Kidney (tissue), 14 donors: ENCODE data around the gene KRTAP2-3. TPM values are rescaled to one million over a fixed set of nuclear protein-coding genes. Genes with fewer than 3 reads are reported as not detected.
"Not testable (repeated sequence)": the region's sequence is repeated elsewhere in the genome, so short reads cannot be mapped to it uniquely, and the experiment has no call there.

ENCODE experiments used
- DNase-seq, 5 donors: peaks; one replicate each; pipeline ENCODE4 v3.0.0-alpha.2; 2013 to 2020
- FAIRE-seq: peaks from 2 replicates; lab custom pipeline; 2012; peaks lifted over from hg19 to GRCh38; lab: Jason Lieb, UNC
- H3K27ac ChIP-seq, 2 donors: one replicate each; pipeline ENCODE4 v1.7.0; 2013; ENCODE audit warnings: low read depth in 2 of 2, low read length in 2 of 2, inconsistent platforms in 1 of 2
- H3K27me3 ChIP-seq: one replicate; pipeline ENCODE4 v1.7.1; 2013; ENCODE audit warnings: low read length, inconsistent platforms; ENCODE audit not compliant: control insufficient read depth, insufficient read depth
- H3K36me3 ChIP-seq, 3 donors: one replicate each; pipeline versions ENCODE4 v1.7.0 to v1.7.1; 2013; ENCODE audit warnings: low read length in 3 of 3, control low read depth in 1 of 3, inconsistent platforms in 1 of 3; ENCODE audit not compliant: insufficient read depth in 3 of 3, control insufficient read depth in 2 of 3
- H3K4me1 ChIP-seq, 3 donors: one replicate each; pipeline versions ENCODE4 v1.7.0 to v1.7.1; 2013; ENCODE audit warnings: low read length in 3 of 3, inconsistent platforms in 1 of 3, low read depth in 1 of 3; ENCODE audit not compliant: control insufficient read depth in 2 of 3, insufficient read depth in 2 of 3
- H3K4me3 ChIP-seq, 3 donors: one replicate each; pipeline versions ENCODE4 v1.7.0 to v1.8.1; 2013; ENCODE audit warnings: low read length in 3 of 3, control low read depth in 1 of 3, inconsistent platforms in 1 of 3
- H3K9ac ChIP-seq, 3 donors: one replicate each; pipeline versions ENCODE4 v1.7.0 to v1.7.1; 2013; ENCODE audit warnings: low read length in 3 of 3, control low read depth in 1 of 3, inconsistent platforms in 1 of 3
- H3K9me3 ChIP-seq, 3 donors: one replicate each; pipeline versions ENCODE4 v1.7.0 to v1.7.1; 2013; ENCODE audit warnings: low read length in 3 of 3, control low read depth in 1 of 3, inconsistent platforms in 1 of 3; ENCODE audit not compliant: control insufficient read depth in 2 of 3, insufficient read depth in 1 of 3
- intact Hi-C: fragments of 100-400 bp; cut with DNase I; formaldehyde crosslinking; loops from one replicate; pipeline ENCODE4 v1.11.1; 2022
- polyA plus RNA-seq: library from polyadenylated mRNA; stranded (reverse); fragments of 350-450 nt; fragmentation: Illumina TruSeq; extraction: RNeasy Lipid Tissue Mini Kit (QIAGEN cat#74804); gene quantifications from one replicate; pipeline ENCODE4 v1.2.3, GENCODE V29; 2014; ENCODE audit warnings: low read depth, low replicate concordance; ENCODE audit not compliant: insufficient read depth
- total RNA-seq: library from RNA; stranded (reverse); fragmentation: NEBNext Ultra II Directional; extraction: Animal tissue kit (Norgen Biotek cat#: 25700); gene quantifications from one replicate; pipeline ENCODE4 v1.2.1, GENCODE V29; 2021
- TF ChIP-seq, protein P1 (sequence below): IDR thresholded peaks from 3 replicates; pipeline ENCODE4 v1.5.1; 2012; ENCODE audit warnings: mild to moderate bottlenecking, moderate library complexity, borderline replicate concordance; ENCODE audit not compliant: insufficient read depth; ENCODE audit errors: extremely low read depth
- donor health status: control.
- donor health status: control.
- donor health status: control.
- donor health status: control.
- donor health status: control.
- donor health status: DM: yes; HTN: yes; CAD: no.
- donor health status: Normal renal cell carcinoma (clear cell type).

The KRTAP2-3 gene
- total and polyA plus RNA-seq, 2 donors from 2014 or later: 0.28 TPM; not detected in 1

- TF ChIP-seq, protein P1, sequence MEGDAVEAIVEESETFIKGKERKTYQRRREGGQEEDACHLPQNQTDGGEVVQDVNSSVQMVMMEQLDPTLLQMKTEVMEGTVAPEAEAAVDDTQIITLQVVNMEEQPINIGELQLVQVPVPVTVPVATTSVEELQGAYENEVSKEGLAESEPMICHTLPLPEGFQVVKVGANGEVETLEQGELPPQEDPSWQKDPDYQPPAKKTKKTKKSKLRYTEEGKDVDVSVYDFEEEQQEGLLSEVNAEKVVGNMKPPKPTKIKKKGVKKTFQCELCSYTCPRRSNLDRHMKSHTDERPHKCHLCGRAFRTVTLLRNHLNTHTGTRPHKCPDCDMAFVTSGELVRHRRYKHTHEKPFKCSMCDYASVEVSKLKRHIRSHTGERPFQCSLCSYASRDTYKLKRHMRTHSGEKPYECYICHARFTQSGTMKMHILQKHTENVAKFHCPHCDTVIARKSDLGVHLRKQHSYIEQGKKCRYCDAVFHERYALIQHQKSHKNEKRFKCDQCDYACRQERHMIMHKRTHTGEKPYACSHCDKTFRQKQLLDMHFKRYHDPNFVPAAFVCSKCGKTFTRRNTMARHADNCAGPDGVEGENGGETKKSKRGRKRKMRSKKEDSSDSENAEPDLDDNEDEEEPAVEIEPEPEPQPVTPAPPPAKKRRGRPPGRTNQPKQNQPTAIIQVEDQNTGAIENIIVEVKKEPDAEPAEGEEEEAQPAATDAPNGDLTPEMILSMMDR: no peak
- no peaks in the 10 kb centered on the region for H3K36me3 ChIP-seq
- no peak for DNase-seq
- H3K27ac ChIP-seq: no peak overlapping the region
- no peaks in the 10 kb centered on the region for H3K4me1 ChIP-seq
- H3K4me3 ChIP-seq: no peak overlapping the region
- H3K9ac ChIP-seq: no peak overlapping the region
- H3K9me3 ChIP-seq: peaks cover 0 to 3% (median 0%) of the 10 kb centered on the region in 3 donors
- no peak for FAIRE-seq
- intact Hi-C loops: no loop called here
- H3K27me3 ChIP-seq: no peaks in the 10 kb centered on the region
These were observed 22.0 kb downstream of the KRTAP2-3 start for GRCh38 chr17:41037853-41038350.

DNA sequence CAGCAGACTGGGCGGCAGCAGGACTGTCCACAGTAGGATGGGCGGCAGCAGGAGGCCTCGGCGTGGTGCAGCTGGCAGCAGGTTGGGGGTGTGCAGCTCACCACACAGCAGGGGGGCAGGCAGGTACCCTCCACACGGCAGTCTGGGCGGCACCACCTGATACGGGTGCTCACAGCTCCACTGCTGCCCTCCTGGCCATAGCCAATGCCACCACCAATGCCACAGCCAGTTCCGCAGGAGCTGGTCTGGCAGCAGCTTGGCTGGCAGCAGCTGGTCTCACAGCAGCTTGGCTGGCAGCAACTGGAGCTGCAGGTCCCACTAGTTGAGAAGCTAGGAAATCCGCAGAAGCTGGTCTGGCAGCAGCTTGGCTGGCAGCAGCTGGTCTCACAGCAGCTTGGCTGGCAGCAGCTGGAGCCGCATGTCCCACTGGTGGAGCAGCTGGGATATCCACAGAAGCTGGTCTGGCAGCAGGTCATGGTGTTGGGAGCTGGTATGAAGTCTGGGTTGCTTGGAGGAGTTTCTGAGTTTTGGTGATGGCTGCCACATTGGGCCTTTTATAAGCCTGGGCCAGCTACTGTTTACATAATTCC is 25.5 kb downstream of the KRTAP2-3 start, which contains the start of gene KRTAP1-3:
Gene KRTAP1-3, minus strand, starts transcription at position 529 of the 590 bp plus-strand sequence. Its CDS starts 53 bp downstream, at position 476.
- FAIRE-seq, H3K9ac ChIP-seq, H3K27me3 ChIP-seq, H3K9me3 ChIP-seq, DNase-seq, H3K36me3 ChIP-seq, H3K4me3 ChIP-seq, intact Hi-C loops, H3K4me1 ChIP-seq, H3K27ac ChIP-seq: not testable (repeated sequence)

DNA sequence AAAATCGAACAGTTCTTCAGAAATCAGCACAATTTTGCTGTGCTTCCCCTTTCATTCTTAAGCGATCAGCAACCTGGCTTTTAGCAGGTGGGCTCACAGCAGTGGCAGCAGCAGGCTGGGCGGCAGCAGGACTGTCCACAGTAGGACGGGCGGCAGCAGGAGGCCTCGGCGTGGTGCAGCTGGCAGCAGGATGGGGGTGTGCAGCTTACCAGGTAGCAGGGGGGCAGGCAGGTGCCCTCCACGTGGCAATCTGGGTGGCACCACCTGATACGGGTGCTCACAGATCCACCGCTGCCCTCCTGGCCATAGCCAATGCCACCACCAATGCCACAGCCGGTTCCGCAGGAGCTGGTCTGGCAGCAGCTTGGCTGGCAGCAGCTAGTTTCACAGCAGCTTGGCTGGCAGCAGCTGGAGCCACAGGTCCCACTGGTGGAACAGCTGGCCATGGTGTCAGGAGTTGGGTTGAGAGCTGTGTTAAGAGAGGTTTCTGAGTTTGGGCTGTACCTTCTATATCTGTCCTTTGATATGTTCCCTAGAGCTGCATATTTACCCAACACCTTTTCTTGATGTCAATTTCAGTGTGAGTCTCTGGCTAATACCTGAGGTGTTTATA is 30.2 kb downstream of the KRTAP2-3 start, which contains the start of gene KRTAP1-4:
Gene KRTAP1-4, minus strand, starts transcription at position 563 of the 613 bp plus-strand sequence. Its CDS starts 117 bp downstream, at position 446.
- DNase-seq: no peak
- no peak within 1 kb of the TSS for H3K27ac ChIP-seq
- intact Hi-C loops: no loop called here

More for the DNA sequence above, 30.2 kb downstream of the KRTAP2-3 start, which contains the start of gene KRTAP1-4:
- TF ChIP-seq, protein P1: no peak
- Histone ChIP-seq H3K4me3 (no peak within 1 kb of the TSS), H3K4me1 (no peaks in the 10 kb centered on the region), H3K27me3 (no peaks in the 10 kb centered on the region), H3K36me3 (no peaks in the 10 kb centered on the region), H3K9ac (no peak within 1 kb of the TSS), H3K9me3 (no peaks in the 10 kb centered on the region)
- no peak for FAIRE-seq
